Fibroblast of gingiva (primary cell): ENCODE results near the gene SHROOM3.

Experiments used
- DNase-seq: peaks from one replicate; pipeline ENCODE4 v3.0.0-alpha.2; 2011; ENCODE audit warnings: low read depth

Gene SHROOM3

DNA sequence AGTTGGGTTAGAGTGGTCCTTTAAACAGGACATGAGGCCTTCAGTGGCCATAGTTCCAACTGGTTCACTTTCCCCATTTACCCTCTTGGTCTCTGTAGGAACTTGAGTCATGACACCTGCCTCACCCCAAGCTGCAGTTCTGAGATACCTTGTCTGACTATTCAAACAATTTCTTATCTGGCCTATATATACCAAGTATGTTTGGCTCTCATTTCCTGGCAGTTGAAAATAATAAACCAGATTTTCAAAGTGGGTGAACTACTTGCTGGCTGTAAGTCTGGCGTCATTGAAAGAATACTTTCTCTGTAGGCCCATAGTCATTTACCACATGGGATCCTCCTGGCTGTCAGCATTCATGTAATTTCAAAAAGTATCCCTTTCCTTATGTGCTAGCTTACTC lies 228.8 kb downstream of the SHROOM3 start:
- DNase-seq, result no peak

- no peak for DNase-seq
Observed at GRCh38 chr4:76665153-76665552, 230.1 kb downstream of the SHROOM3 start.

- DNase-seq, result no peak
Observed at GRCh38 chr4:76665721-76666120, 230.7 kb downstream of the SHROOM3 start.

DNA sequence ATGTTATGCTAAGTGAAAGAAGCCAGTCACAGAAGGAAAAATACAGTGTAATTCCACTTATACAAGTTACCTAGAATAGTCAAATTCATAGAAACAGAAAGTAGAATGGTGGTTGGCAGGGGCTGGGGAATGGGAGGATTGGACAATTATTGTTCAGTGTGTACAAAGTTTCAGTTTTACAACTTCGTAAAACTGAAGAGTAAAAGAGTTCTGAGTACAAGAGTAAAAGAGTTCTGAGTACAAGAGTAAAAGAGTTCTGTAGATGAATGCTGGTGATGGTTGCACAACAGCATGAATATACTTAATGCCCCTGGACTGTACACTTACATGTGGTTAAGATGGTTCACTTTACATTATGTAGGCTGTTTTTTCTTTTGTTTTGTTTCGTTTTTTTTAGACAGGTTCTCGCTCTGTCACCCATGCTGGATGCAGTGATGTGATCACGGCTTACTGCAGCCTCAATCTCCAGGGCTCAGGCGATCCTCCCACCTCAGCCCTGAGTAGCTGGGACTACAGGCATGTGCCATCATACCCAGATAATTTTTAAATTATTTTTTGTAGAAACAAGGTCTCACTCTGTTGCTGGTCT lies 232.0 kb downstream of the SHROOM3 start:
- no peak for DNase-seq

DNA sequence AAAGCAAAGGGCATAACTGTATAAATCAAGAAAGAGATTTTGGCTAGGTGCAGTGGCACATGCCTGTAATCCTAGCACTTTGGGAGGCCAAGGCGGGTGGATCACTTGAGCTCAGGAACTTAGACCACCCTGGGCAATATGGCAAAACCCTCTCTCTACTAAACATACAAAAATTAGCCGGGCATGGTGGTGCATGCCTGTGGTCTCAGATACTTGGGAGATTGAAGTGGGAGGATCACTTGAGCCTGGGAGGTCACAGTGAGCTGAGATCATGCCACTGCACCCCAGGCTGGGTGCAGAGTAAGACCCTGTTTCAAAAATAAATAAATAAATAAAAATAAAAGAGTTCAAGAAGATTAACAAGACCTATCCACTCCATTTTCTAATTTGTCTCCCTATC lies 235.6 kb downstream of the SHROOM3 start:
- no peak for DNase-seq

- peak; percentile 27 for DNase-seq
Observed at GRCh38 chr4:76673362-76673761, 238.3 kb downstream of the SHROOM3 start.

DNA sequence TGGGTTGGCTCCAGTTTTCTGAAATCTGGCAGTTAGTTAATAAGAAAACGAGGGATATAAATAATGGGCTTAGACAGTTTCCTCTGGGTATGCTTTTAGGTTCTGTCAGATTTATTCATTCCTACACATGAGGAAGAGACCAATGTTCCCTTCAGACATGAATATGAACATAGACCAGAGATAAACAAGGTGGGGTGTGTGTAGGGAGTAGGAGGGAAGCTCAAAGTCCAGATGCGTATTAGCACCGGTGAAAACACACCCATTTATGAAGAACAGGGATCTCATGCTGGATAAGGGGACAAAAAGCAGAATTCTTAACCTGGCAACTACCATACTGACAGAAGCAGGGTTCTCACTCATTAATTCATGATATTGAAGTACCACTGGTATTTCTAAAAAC lies 240.0 kb downstream of the SHROOM3 start:
- no peak for DNase-seq

DNA sequence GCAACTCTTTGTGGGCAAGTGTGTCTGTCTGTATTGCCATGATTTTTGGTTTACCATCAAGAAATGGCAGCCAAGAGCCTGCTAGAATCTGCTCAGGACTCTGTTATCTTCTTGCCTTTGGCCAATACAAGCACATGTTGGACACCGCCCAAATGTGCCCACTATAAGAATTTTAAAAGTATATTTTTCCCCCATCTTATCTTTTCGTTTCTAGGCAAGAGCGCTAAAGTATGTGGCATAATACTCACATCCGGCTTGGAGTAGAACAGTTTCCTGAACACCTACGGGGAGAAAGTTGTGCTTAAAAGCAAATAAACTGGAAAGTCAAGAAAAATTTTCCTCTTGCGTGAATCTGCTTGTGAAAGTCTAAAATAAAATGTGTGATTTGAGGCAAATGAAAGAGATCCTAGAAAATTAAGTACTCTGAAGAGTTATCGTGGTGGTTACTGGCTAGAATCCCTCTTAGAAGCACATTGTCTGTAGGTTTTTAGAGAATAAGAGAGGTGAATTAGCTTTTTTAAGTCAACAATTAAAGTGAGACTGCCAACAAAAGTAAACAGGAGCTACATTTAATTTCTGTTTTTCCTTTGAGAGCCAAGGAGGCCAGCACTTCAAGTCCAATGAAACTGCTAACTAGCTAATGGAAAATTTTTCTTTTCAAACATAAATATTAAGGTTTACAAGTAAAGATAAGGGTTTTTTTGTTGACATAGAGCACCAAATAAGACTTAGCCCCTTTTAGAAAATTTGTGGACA lies 242.7 kb downstream of the SHROOM3 start:
- DNase-seq, result no peak

DNA sequence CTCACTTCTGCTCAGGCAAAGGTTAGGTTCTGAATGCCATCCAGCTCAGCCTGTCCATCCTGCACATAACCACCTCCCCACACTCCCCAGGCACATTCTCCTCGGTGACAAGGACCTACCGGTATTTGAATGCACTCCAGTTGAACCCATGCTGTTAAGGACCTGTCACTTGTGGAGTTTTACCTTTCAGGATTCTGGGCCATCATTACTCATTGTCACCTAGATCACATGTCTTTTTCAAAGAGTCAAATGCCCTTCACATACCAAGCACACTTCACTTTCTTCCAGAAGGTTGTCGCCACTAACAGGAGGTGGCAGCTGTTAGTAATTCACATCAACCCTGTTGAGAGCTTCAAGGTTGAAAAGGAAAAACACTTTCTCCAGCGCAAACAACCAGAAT lies 244.7 kb downstream of the SHROOM3 start:
- DNase-seq, result no peak

GRCh38 chr4:76680952-76681351 lies 245.9 kb downstream of the SHROOM3 start:
- DNase-seq, result no peak

DNA sequence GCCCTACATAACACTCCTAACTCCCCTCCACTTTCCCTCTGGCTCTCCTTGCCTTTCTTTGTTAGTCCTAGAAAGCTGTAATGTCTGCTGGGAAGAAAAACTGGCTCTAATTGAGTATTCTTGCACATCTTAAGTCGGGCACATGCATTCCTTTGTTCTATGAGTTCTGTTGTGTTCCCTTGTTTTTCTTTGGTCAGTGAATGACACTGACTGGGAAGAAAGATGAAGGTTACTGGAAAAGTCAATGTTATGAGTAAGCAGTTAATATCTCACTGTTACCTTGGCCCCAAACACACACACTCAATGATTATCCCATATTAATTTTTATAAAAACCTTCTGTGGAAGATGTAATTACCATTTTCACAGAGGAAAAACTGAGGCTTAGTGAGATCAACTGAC lies 247.0 kb downstream of the SHROOM3 start:
- DNase-seq, result no peak

GRCh38 chr4:76683144-76683543 lies 248.1 kb downstream of the SHROOM3 start:
- DNase-seq, result no peak

- DNase-seq, result no peak
Observed at GRCh38 chr4:76687746-76688448, 252.9 kb downstream of the SHROOM3 start.

DNA sequence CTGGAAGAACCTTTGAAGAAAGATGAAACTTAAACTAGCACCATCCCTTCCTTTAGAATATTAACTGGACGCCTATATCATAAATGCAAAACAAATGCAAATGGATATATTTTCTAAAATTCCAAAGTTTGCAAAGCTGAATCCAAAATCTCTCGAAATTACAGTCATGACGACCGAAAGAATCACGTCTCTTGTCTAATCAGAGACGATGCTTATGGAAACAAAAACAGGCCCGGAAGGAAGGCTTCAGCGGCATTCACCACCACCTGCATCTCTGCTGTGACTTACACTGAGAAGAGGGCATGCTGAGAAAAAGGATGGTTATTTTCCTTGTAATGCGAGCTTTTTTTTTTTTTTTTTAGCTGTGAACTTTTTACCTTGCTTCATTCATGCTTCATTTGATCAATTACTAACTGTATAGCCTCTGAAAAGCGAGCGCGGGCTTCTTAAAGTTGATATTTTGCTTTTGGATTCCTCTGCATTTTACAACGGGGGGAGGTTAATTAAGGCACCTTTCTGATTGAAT lies 253.7 kb downstream of the SHROOM3 start:
- no peak for DNase-seq

GRCh38 chr4:76689145-76689817 lies 254.3 kb downstream of the SHROOM3 start:
- DNase-seq, result peak; percentile 28

DNA sequence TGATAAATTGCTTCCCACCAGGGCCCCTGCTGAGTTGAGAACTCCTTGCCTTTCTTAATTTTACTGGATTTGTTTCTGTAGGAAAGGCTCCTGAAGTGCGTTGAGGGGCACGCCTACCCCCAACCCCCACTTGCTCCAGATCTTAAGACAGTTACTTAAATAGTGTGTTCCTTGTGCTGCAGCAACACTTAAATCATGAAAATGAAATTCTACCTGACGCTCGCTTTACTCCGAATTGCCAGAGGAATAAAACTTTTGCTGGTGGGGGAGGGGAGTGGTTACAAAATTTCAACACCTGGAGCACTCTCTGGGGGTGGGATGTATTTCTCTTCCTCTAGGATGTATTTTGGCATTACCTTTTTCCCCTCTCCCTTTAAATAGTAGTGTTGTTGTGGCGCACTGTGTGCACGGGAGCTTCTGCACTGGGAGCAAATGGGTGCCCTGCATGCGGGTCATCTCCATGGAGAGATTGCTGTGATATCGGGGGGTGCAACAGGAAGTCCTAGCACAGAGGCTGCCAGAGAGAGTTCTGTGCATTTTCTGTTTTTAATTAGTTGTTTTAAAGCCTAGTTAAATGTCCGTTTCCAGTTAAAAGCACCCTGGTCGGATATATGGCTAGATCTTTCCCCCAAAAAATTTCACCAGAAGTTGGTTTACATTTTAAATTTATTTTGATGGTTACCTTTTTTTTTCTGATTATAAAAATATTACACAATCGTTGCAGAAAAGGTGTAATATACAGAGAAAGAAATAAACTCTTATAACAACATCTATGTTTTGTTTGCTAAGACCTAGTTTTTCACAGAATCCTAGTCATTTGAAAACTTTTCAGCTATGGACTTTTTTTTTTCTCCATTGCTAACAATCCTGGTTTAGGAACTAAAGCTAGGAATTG lies 255.2 kb downstream of the SHROOM3 start:
- peak; percentile 36 for DNase-seq

- peak; percentile 40 for DNase-seq
Observed at GRCh38 chr4:76690906-76691275, 255.9 kb downstream of the SHROOM3 start.

DNA sequence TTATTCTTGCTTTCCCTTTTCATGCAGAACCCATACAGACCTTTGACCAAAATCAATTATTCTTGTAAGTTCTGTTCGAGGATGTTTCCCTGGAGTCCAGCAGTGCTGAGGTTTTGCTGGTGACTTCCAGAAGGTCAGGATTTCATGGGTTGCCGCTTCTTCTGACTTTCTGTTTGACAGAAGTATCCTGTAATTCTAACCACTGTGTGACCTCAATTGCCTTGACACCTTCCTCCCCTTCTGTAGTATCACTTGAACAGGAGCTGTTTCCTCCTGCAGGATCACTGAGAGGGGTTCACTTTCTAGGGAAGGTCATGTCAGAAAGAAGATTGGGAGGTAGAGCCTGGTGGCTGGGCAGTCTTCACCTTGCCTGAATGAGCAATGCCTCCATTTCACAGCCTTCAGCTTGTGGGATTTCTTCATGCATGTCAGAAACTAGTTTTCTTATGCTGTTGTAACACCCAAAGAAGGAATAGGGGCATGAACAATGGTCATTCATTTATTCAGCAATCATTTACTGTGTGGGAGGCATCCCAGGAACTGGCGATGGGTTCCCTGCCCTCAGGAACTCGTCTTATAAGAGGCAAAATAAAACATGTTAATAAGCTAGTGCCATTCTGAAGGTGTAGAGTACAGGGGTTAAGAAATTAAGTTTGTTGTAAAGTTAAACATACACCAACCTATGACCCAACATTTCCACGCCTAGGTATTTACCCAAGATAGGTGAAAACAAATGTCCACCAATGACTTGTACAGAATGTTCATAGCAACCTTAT lies 257.0 kb downstream of the SHROOM3 start:
- no peak for DNase-seq

DNA sequence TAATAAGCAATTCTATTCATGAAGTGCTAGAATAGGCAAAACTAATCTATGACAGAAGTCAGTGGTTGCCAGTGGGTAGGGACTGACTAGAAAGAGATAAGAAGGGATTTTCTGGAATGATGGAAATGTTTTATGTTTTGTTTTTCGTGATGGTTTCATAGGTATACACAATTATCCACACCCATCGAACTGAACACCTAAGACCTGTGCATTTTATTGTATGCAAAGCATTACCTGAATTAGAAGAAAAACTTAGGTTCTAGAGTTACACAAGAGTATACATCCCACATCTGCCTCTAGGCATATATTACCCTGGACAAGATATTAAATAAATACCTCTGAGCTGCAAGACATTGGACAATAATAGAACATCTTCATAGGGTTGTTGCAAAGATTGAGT lies 257.7 kb downstream of the SHROOM3 start:
- no peak for DNase-seq

DNA sequence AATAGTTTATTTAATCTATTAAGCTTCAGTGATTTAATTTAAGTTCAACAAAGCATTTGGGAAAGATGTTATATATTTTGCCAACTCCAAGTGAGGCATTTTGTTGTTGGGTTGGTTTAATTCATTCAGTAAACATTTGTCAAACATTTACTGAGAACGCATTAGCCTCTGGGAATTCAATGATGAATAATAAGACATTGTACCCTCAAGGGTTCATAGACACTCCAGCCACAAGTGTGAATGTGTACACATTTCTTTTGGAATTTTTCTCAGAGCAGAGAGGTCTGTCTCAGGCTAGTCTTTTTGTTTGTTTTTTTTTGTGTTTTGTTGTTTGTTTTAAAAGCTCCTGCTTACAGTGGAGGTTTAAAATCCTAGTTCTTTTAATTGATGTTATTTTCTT lies 259.0 kb downstream of the SHROOM3 start:
- DNase-seq, result no peak

GRCh38 chr4:76696109-76696508 lies 261.1 kb downstream of the SHROOM3 start:
- no peak for DNase-seq
